Stimulated activated CD4-positive, alpha-beta T cell treated with anti-CD3 and anti-CD28 coated beads, Interleukin-4, amount 100 ng/mL, for 1 hour (primary cell): ENCODE data around the gene F5.

ENCODE experiments used
- DNase-seq: peaks from one replicate; pipeline ENCODE4 v3.0.0-alpha.2; 2020

Gene F5

GRCh38 chr1:169586395-169587255, at the start of gene F5:
F5 (minus strand) TSS chr1:169586481; CDS start chr1:169586386, 95 bp downstream.
- DNase-seq, result peak; percentile 78

GRCh38 chr1:169634877-169635276, 48.6 kb upstream of the F5 start:
- DNase-seq, result no peak

- no peak for DNase-seq
These were observed 47.9 kb upstream of the F5 start for GRCh38 chr1:169634145-169634544.

GRCh38 chr1:169631249-169631648, 45.0 kb upstream of the F5 start:
- DNase-seq, result no peak

- no peak for DNase-seq
These were observed 43.7 kb upstream of the F5 start, which contains the start of gene SELP for GRCh38 chr1:169630006-169630405. SELP (minus strand) TSS chr1:169630124; CDS start chr1:169630074, 50 bp downstream.

- no peak for DNase-seq
These were observed 38.6 kb upstream of the F5 start for GRCh38 chr1:169624912-169625311.

- no peak for DNase-seq
These were observed 37.8 kb upstream of the F5 start for GRCh38 chr1:169624122-169624521.

- DNase-seq, result no peak
These were observed 37.0 kb upstream of the F5 start for GRCh38 chr1:169623132-169623926.

GRCh38 chr1:169620565-169620964, 34.3 kb upstream of the F5 start:
- DNase-seq, result no peak

GRCh38 chr1:169618367-169618766, 32.1 kb upstream of the F5 start:
- no peak for DNase-seq

- DNase-seq, result no peak
These were observed 29.5 kb upstream of the F5 start for GRCh38 chr1:169615803-169616202.

- no peak for DNase-seq
These were observed 24.6 kb upstream of the F5 start for GRCh38 chr1:169610858-169611257.

GRCh38 chr1:169610108-169610507, 23.8 kb upstream of the F5 start:
- DNase-seq, result no peak

GRCh38 chr1:169608226-169608625, 21.9 kb upstream of the F5 start:
- no peak for DNase-seq

- DNase-seq, result no peak
These were observed 18.7 kb upstream of the F5 start for GRCh38 chr1:169604781-169605560.

- DNase-seq, result no peak
These were observed 15.0 kb upstream of the F5 start for GRCh38 chr1:169601096-169601881.

- DNase-seq, result no peak
These were observed 9.8 kb upstream of the F5 start for GRCh38 chr1:169595764-169596711.

GRCh38 chr1:169594391-169594790, 8.1 kb upstream of the F5 start:
- DNase-seq, result peak; percentile 3

GRCh38 chr1:169590932-169591331, 4.7 kb upstream of the F5 start:
- peak; percentile 14 for DNase-seq

GRCh38 chr1:169588785-169589485, 2.7 kb upstream of the F5 start:
- DNase-seq, result peak; percentile 6
